OCI-LY7 (cell line): ENCODE data around the gene KCNN2. TPM values are rescaled to one million over a fixed set of nuclear protein-coding genes. Genes with fewer than 3 reads are reported as not detected.
A peak's percentile ranks its signal among the peaks of the same experiment; 100 is the strongest.

Experiments
- BruUV-seq: library from RNA; stranded (reverse); fragments of 400-500 nt; replicated peaks from 2 replicates; lab custom pipeline; 2021; lab: Mats Ljungman, UMichigan
- CTCF ChIA-PET: fragments of 300-600 bp; sonication (Branson Sonifier 250); formaldehyde crosslinking; loops from one replicate; lab custom pipeline; 2022; ENCODE audit warnings: antibody characterized with exemption; ENCODE audit not compliant: unreplicated experiment; lab: Charles Lee
- POLR2A ChIA-PET: fragments of 300-600 bp; sonication (Branson Sonifier 250); formaldehyde crosslinking; loops from one replicate; lab custom pipeline; 2022; ENCODE audit warnings: antibody characterized with exemption; lab: Charles Lee
- DNase-seq: peaks from one replicate; pipeline ENCODE4 v3.0.0-alpha.2; 2015; ENCODE audit warnings: low spot score
- H2AFZ ChIP-seq: fragments of 200-600 bp; sonication (generic), shearing (Covaris generic); 2 replicates; pipeline ENCODE4 v1.6.1; 2014; ENCODE audit warnings: mild to moderate bottlenecking, antibody characterized with exemption, low read length, moderate library complexity
- H3K27ac ChIP-seq: fragments of 200-600 bp; sonication (generic); 2 replicates; pipeline ENCODE4 v1.5.1; 2014; ENCODE audit warnings: mixed run types, low read depth, mild to moderate bottlenecking, moderate library complexity, low read length, inconsistent platforms; ENCODE audit not compliant: poor library complexity, severe bottlenecking
- H3K36me3 ChIP-seq: fragments of 200-600 bp; sonication (generic); 2 replicates; pipeline ENCODE4 v1.6.1; 2014; ENCODE audit warnings: mild to moderate bottlenecking, antibody characterized with exemption, low read length, moderate library complexity, mixed read lengths; ENCODE audit not compliant: insufficient read depth
- H3K4me1 ChIP-seq: fragments of 200-600 bp; sonication (generic); 2 replicates; pipeline ENCODE4 v1.5.1; 2014; ENCODE audit warnings: mild to moderate bottlenecking, low read length; ENCODE audit not compliant: insufficient read depth, poor library complexity, severe bottlenecking
- H3K4me2 ChIP-seq: fragments of 200-600 bp; sonication (generic); 2 replicates; pipeline ENCODE4 v1.6.1; 2014; ENCODE audit warnings: mild to moderate bottlenecking, low read length
- H3K4me3 ChIP-seq: fragments of 200-600 bp; sonication (generic); 2 replicates; pipeline ENCODE4 v1.5.1; 2014; ENCODE audit warnings: mild to moderate bottlenecking, low read depth, low read length; ENCODE audit not compliant: poor library complexity, severe bottlenecking
- H3K79me2 ChIP-seq: fragments of 200-600 bp; sonication (generic); 2 replicates; pipeline ENCODE4 v1.6.1; 2016; ENCODE audit warnings: low read depth, mild to moderate bottlenecking, low read length, moderate library complexity, mixed read lengths; ENCODE audit not compliant: insufficient read depth
- H3K9me2 ChIP-seq: fragments of 200-600 bp; sonication (generic); 2 replicates; pipeline ENCODE4 v1.6.1; 2016; ENCODE audit warnings: mild to moderate bottlenecking, low read length, mixed read lengths; ENCODE audit not compliant: insufficient read depth
- H3K9me3 ChIP-seq: fragments of 200-600 bp; sonication (generic); 2 replicates; pipeline ENCODE4 v1.6.1; 2014; ENCODE audit warnings: mild to moderate bottlenecking, mixed run types, low read length, mixed read lengths
- H4K20me1 ChIP-seq: fragments of 200-600 bp; sonication (generic); 2 replicates; pipeline ENCODE4 v1.6.1; 2014; ENCODE audit warnings: mild to moderate bottlenecking, antibody characterized with exemption, low read length, moderate library complexity, mixed read lengths; ENCODE audit not compliant: insufficient read depth
- EZH2phosphoT487 ChIP-seq: fragments of 200-600 bp; sonication (generic); IDR thresholded peaks from 2 replicates; pipeline ENCODE4 v1.6.1; 2018; ENCODE audit warnings: low read depth, borderline replicate concordance, mild to moderate bottlenecking, mixed run types, antibody characterized with exemption, low read length, moderate library complexity, mixed read lengths
- intact Hi-C: fragments of 100-400 bp; cut with micrococcal nuclease; formaldehyde crosslinking; loops from one replicate; pipeline ENCODE4 v1.10.0; 2022; ENCODE audit not compliant: unreplicated experiment
- total RNA-seq, 2 experiments: library from RNA; depleted of rRNA in 1 of 2; stranded (reverse); fragments of >200 nt in 1 of 2; shearing (Covaris generic) in 1 of 2; gene quantifications; 2 replicates each; pipeline ENCODE4 v1.2.3, GENCODE V29; 2014 to 2022
- TF ChIP-seq, protein P1 (sequence below): fragments of 200-600 bp; sonication (generic); conservative IDR thresholded peaks from 2 replicates; pipeline ENCODE4 v1.5.1; 2014; ENCODE audit warnings: mild to moderate bottlenecking, antibody characterized with exemption, low read length, moderate library complexity, mixed read lengths

KCNN2 gene
- total RNA-seq, 2 experiments from 2014 or later: not detected

- ChIA-PET CTCF (no interaction called here), POLR2A (interaction anchor here (1.1 kb wide), 1 partner anchor 10 kb away, joined by 3 read pairs; no protein-coding TSS in a partner anchor)
These were observed 76.1 kb downstream of the KCNN2 start for GRCh38 chr5:114437936-114438335.

DNA sequence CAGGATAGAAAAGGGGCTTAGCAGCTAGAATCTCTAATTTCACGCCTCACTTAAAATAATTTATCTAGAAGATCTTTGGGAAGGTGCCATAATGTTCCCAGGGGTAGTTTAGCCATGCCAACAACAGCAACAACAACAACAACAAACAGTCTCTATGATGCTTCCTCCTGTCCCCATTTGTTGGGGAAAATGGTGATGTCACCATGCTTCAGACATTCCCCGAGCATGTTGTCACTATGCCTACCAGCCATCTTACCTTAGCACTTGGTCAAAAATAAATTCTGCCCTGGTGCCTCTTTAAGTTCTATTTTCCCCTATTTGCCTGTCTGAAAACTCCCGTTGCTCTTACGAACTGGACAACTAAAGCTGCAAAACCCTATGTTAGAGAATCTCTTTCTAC is 76.6 kb downstream of the KCNN2 start:
- no peak overlapping the region for H3K27ac ChIP-seq
- no peak overlapping the region for H3K4me3 ChIP-seq
- no peaks in the 10 kb centered on the region for H3K79me2 ChIP-seq
- ChIA-PET CTCF (no interaction called here), POLR2A (no interaction called here)
- BruUV-seq: no TSS peak
- no peak overlapping the region for H3K4me2 ChIP-seq
- no peak for DNase-seq
- H4K20me1 ChIP-seq: no peaks in the 10 kb centered on the region
- no peaks in the 10 kb centered on the region for H3K9me3 ChIP-seq
- no peak overlapping the region for H2AFZ ChIP-seq
- TF ChIP-seq, protein P1, sequence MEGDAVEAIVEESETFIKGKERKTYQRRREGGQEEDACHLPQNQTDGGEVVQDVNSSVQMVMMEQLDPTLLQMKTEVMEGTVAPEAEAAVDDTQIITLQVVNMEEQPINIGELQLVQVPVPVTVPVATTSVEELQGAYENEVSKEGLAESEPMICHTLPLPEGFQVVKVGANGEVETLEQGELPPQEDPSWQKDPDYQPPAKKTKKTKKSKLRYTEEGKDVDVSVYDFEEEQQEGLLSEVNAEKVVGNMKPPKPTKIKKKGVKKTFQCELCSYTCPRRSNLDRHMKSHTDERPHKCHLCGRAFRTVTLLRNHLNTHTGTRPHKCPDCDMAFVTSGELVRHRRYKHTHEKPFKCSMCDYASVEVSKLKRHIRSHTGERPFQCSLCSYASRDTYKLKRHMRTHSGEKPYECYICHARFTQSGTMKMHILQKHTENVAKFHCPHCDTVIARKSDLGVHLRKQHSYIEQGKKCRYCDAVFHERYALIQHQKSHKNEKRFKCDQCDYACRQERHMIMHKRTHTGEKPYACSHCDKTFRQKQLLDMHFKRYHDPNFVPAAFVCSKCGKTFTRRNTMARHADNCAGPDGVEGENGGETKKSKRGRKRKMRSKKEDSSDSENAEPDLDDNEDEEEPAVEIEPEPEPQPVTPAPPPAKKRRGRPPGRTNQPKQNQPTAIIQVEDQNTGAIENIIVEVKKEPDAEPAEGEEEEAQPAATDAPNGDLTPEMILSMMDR: no peak
- no peak for TF ChIP-seq EZH2phosphoT487
- no peaks in the 10 kb centered on the region for H3K9me2 ChIP-seq
- H3K4me1 ChIP-seq: no peaks in the 10 kb centered on the region
- intact Hi-C loops: no loop called here
- no peaks in the 10 kb centered on the region for H3K36me3 ChIP-seq

More at GRCh38 chr5:114437936-114438335, 76.1 kb downstream of the KCNN2 start:
- H3K36me3 ChIP-seq: no peaks in the 10 kb centered on the region
- no peaks in the 10 kb centered on the region for H4K20me1 ChIP-seq
- intact Hi-C loops: no loop called here
- H3K4me3 ChIP-seq: no peak overlapping the region
- H3K27ac ChIP-seq: no peak overlapping the region
- H3K79me2 ChIP-seq: no peaks in the 10 kb centered on the region
- TF ChIP-seq, protein P1: no peak
- no peak for TF ChIP-seq EZH2phosphoT487
- H3K4me2 ChIP-seq: no peak overlapping the region
- DNase-seq: no peak
- H3K4me1 ChIP-seq: no peaks in the 10 kb centered on the region
- no peak overlapping the region for H2AFZ ChIP-seq
- H3K9me2 ChIP-seq: no peaks in the 10 kb centered on the region
- H3K9me3 ChIP-seq: no peaks in the 10 kb centered on the region
- BruUV-seq: no TSS peak

DNA sequence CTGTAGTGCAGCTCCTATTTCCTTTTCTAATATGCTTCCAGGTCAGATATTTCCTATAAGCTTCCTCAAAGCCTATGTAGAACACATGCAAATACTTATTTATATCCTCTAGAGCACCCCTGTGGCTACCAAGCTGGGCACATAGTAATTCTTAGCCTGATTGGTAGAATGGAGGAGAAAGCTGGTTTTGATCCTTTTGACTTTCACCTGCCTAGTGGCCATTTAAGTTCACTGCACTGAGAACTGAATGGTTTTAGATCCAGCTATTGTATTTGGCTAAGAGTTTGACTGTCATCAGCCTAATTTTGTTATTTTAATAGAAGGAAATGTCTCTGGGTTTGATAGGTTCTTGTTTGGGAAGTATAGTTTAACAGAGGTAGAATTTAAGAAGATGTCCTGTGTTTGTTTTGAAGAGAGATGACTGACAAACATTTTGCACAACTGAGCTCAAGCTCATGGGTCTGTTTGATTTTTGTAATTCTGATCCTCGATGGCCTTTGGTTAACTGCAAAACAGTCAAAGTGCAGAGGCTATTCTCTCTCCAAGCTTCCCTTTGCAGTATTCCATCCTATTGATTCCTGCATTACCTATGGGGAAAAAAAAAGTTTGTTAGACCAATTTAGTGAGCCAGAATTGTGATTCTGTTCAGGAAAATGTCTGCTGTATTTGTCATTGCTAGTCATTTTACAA is 85.4 kb downstream of the KCNN2 start:
- H3K9me3 ChIP-seq: no peaks in the 10 kb centered on the region
- no peaks in the 10 kb centered on the region for H3K9me2 ChIP-seq
- H4K20me1 ChIP-seq: no peaks in the 10 kb centered on the region
- no peak overlapping the region for H3K4me3 ChIP-seq
- intact Hi-C loops: no loop called here
- no peak overlapping the region for H2AFZ ChIP-seq
- peak; percentile 2 for DNase-seq
- TF ChIP-seq, protein P1: peak; percentile 55
- TF ChIP-seq EZH2phosphoT487: no peak
- POLR2A ChIA-PET: interaction anchor here (0.6 to 1.0 kb wide), 3 partner anchors 16 to 1547 kb away, joined by 3 read pairs; no protein-coding TSS in a partner anchor
- no peaks in the 10 kb centered on the region for H3K79me2 ChIP-seq
- no peak overlapping the region for H3K4me2 ChIP-seq
- no peaks in the 10 kb centered on the region for H3K4me1 ChIP-seq
- no peaks in the 10 kb centered on the region for H3K36me3 ChIP-seq
- BruUV-seq: no TSS peak
- CTCF ChIA-PET: interaction anchor here (0.6 kb wide), 1 partner anchor 14 kb away, joined by 3 read pairs; no protein-coding TSS in a partner anchor
- H3K27ac ChIP-seq: no peak overlapping the region
